Stimulated activated naive CD8-positive, alpha-beta T cell treated with anti-CD3 and anti-CD28 coated beads, Interleukin-15, Interleukin-2, amounts not matched to agents 100 ng/mL and 50 ng/mL, for 24 hours (primary cell): ENCODE data around the gene TBC1D19.

Experiments used
- H3K27ac Mint-ChIP-seq: one replicate; pipeline ENCODE4 v1.8.0; 2021; ENCODE audit warnings: mild to moderate bottlenecking, mixed read lengths
- H3K27me3 Mint-ChIP-seq: one replicate; pipeline ENCODE4 v1.8.0; 2021; ENCODE audit warnings: mixed read lengths
- H3K36me3 Mint-ChIP-seq: one replicate; pipeline ENCODE4 v1.8.0; 2021; ENCODE audit warnings: low read depth, mixed read lengths
- H3K4me1 Mint-ChIP-seq: one replicate; pipeline ENCODE4 v1.8.0; 2021; ENCODE audit warnings: low read depth, mixed read lengths
- H3K4me3 Mint-ChIP-seq: one replicate; pipeline ENCODE4 v1.8.0; 2021; ENCODE audit warnings: mild to moderate bottlenecking, mixed read lengths
- H3K9me3 Mint-ChIP-seq: one replicate; pipeline ENCODE4 v1.8.0; 2021; ENCODE audit warnings: mixed read lengths

TBC1D19 gene

DNA sequence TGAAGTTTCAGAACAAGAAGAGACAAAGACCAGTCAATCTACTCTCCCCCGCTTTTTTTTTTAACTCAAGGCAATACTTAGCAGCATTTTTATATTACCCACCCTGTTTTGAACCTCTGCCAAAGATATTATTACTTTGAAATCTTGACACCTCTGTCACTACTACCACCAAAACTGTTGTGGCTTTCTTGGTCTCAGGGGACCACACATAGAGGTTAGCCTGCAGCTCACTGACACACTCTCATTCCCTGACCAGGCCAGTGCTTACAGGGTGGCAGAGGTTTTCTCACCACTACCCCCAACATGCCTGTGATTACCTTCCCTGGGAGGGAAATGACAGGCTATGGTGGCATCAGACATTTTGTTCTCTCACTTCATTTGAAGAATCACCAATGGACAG is 139.3 kb downstream of the TBC1D19 start:
- H3K27me3 Mint-ChIP-seq, result no peaks in the 10 kb centered on the region
- H3K27ac Mint-ChIP-seq, result no peak overlapping the region
- H3K4me1 Mint-ChIP-seq, result peaks cover 17% of the 10 kb centered on the region
- peaks cover 4% of the 10 kb centered on the region for H3K36me3 Mint-ChIP-seq
- H3K9me3 Mint-ChIP-seq, result no peaks in the 10 kb centered on the region
- H3K4me3 Mint-ChIP-seq, result no peak overlapping the region

DNA sequence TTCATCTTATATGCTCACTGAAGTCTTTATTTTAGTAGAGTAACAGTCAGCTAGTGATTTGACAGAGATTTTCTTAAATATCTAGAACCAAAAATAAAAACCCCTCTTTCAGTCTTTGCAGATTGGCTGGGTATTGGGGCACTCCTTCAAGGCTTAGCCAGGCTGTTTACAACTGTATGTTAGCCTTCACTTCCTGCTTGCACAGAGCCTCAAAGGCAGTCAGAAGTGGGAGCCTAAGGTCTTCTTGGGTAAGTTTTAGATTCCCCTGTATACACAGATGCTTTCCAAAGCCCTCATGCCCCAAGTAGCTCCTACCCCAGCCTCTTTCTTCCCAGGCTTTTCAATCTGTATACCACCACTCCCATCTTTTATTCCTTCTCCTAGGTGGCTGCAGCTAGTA is 140.7 kb downstream of the TBC1D19 start:
- Mint-ChIP-seq H3K4me3 (no peak overlapping the region), H3K27ac (no peak overlapping the region)

DNA sequence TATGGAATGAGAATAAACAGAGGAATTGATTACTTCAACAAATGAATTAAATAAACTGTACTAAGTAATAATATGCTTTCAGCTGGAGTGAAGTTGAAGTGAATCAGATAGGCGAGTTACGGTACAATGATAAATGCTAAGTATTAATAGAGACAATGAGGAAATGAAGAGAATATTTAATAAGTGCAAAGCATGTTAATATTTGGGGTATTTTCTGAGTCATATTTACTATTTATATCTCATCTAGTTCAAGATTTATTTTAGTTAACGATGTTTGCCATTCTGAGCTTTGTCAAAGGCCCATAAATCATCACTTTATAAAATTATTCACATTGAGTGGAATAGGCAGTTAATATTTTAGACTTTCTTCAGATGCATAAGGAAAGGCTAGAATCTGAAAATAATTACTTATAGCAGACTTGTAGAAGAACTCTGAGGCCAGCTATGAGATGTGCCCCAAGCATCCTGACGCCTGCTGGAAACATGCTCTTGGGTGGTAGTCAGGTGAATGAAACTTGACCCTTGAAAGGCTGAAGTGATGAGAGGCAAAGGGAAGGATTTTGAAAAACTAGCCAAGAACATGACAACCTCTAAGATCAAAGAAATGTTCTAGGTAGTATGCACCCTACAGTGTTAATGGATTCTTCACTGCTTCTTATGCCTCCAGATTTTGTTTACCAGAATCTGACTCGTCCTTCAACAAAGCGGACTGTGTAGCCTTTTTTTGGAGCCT is 142.9 kb downstream of the TBC1D19 start:
- Mint-ChIP-seq H3K36me3 (peaks cover 4% of the 10 kb centered on the region), H3K27ac (no peak overlapping the region), H3K27me3 (no peaks in the 10 kb centered on the region), H3K4me3 (no peak overlapping the region), H3K4me1 (peaks cover 29% of the 10 kb centered on the region), H3K9me3 (no peaks in the 10 kb centered on the region)

More for the DNA sequence above, 140.7 kb downstream of the TBC1D19 start:
- Mint-ChIP-seq H3K4me1 (peaks cover 17% of the 10 kb centered on the region), H3K27me3 (no peaks in the 10 kb centered on the region), H3K9me3 (no peaks in the 10 kb centered on the region), H3K36me3 (peaks cover 4% of the 10 kb centered on the region)

DNA sequence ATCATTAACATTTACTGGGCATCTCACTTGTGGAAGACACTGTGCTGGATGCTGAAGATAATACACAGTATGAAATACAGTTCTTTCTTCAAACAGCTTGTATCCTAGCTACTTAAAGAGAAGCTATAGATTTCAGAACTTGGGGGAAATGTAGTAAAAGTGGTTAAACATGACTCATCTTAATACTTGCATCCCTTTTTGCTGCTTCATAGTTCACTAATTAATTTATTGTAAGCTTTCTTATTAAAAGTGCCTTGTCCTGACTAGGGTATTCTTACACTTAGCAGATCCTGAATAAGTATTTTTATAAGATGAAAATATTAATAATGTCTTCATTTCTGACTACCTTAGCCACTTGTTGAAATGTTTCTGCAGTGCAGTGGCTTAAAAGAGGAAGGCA is 144.0 kb downstream of the TBC1D19 start:
- Mint-ChIP-seq H3K27me3 (no peaks in the 10 kb centered on the region), H3K4me3 (no peak overlapping the region), H3K4me1 (peaks cover 28% of the 10 kb centered on the region), H3K27ac (no peak overlapping the region), H3K9me3 (no peaks in the 10 kb centered on the region), H3K36me3 (peaks cover 4% of the 10 kb centered on the region)

DNA sequence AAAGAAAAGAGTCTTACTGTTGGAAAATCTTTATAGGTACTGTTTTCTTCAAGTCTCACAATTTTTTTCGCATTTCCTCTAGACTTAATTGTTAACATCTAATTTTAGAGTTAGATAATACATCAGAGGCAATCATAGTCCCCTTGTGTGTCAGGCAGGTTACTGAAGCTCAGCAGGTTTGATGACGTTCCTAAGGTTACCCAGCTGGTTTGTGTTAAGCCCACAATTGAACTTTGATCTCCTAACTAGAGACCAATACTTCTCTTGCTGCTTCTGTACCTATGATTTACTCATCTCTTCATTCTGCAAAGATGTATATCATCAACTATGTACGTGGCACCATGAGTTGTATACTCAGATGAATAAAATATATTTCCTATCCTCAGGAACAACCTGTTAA is 145.1 kb downstream of the TBC1D19 start:
- H3K27me3 Mint-ChIP-seq, result no peaks in the 10 kb centered on the region
- no peak overlapping the region for H3K27ac Mint-ChIP-seq
- H3K4me1 Mint-ChIP-seq, result peaks cover 18% of the 10 kb centered on the region
- peaks cover 4% of the 10 kb centered on the region for H3K36me3 Mint-ChIP-seq
- H3K4me3 Mint-ChIP-seq, result no peak overlapping the region
- no peaks in the 10 kb centered on the region for H3K9me3 Mint-ChIP-seq

DNA sequence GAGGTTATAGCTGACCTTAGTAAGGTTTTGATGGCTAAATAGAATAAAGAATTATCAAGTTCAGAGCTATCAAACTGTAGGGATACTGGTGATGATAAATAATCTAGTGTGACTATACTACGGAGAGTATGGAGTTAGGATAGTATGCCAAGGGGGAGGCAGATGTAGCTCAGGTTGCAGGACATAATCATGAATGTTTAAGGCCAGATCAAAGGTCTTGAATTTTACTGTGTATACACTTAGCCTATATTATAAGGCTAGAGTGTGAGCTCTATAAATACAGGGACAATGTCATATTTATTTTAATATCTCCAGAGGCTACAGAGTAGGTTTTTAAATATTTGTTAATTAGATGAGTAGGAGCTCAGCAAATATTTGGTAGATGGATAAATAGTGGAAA is 145.7 kb downstream of the TBC1D19 start:
- Mint-ChIP-seq H3K27ac (no peak overlapping the region), H3K4me1 (peaks cover 18% of the 10 kb centered on the region)

DNA sequence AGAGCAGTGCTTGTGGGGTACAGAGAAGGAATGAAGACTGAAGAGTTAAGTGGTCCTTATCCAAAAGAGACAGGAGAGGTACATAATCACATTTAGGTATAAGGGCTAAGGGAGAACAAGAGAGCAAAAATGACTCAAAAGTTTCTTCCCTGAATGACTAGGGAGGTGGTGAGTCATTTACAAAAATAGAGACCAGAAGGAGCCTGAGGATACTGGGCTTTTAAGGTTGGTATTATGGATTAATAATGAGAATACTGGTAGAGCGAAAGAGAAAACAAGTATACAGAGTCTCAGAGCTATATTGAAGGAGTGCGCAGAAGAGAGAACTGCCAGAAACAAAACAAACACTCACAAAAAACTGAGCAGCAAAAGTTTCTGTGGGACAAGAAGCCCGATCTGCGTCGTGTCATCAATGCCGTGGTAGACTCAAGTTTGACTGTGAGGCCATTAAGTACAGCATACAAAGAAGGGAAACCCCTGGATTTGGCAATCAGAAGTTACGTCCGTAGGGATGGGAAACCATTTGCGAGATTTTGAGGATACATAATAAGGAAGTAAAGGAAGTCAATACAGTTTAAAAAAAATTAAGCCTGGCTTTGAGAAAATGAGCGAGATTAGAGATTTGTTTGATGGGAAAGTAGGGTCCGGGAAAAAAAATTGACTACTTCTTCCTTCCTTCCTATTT is 147.6 kb downstream of the TBC1D19 start:
- H3K27me3 Mint-ChIP-seq, result no peaks in the 10 kb centered on the region
- no peak overlapping the region for H3K4me3 Mint-ChIP-seq
- no peaks in the 10 kb centered on the region for H3K36me3 Mint-ChIP-seq
- peaks cover 12% of the 10 kb centered on the region for H3K4me1 Mint-ChIP-seq
- H3K9me3 Mint-ChIP-seq, result no peaks in the 10 kb centered on the region
- H3K27ac Mint-ChIP-seq, result no peak overlapping the region

More for the DNA sequence above, 145.7 kb downstream of the TBC1D19 start:
- H3K27me3 Mint-ChIP-seq, result no peaks in the 10 kb centered on the region
- peaks cover 4% of the 10 kb centered on the region for H3K36me3 Mint-ChIP-seq
- H3K9me3 Mint-ChIP-seq, result no peaks in the 10 kb centered on the region
- no peak overlapping the region for H3K4me3 Mint-ChIP-seq

DNA sequence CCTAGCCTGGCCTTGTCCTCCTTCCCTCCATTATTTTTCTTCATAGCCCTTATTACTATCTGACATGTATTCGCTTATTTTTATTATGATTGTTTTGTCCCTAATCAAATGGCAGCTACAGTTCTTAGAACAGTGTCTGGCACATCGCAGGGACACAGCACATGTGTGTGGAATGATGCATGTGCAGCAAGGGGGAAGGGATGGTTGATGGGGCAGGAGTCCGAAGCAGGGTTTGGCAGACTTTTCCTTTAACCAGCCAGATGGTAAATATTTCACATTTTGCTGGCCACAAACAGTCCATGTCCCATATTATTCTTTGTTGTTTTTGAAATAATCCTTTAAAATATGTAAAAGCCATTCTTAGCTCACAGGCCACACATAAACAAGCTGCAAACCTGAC is 148.5 kb downstream of the TBC1D19 start:
- Mint-ChIP-seq H3K4me3 (no peak overlapping the region), H3K9me3 (no peaks in the 10 kb centered on the region), H3K27me3 (no peaks in the 10 kb centered on the region), H3K27ac (no peak overlapping the region), H3K36me3 (no peaks in the 10 kb centered on the region), H3K4me1 (peaks cover 12% of the 10 kb centered on the region)

DNA sequence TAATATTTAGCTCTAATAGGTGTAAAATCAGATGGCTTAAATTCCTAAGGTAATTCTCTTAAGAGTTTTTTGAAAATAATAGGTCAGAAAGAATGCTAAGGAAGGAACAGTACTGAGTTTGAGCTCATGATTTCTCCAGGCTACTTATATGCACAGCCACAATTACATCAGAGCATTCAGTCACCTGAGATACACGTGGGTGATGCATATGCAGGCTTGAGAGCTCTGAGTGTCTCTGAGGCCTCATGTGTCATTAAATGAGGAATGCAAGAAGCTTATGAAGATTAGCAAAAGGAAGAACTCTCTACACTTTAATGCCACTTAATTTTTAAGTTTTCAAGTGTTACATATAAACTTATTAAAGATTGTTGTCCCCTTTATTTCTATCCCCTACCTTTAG is 152.7 kb downstream of the TBC1D19 start:
- no peaks in the 10 kb centered on the region for H3K36me3 Mint-ChIP-seq
- no peaks in the 10 kb centered on the region for H3K27me3 Mint-ChIP-seq
- H3K9me3 Mint-ChIP-seq, result no peaks in the 10 kb centered on the region
- H3K27ac Mint-ChIP-seq, result no peak overlapping the region
- peaks cover 2% of the 10 kb centered on the region for H3K4me1 Mint-ChIP-seq
- H3K4me3 Mint-ChIP-seq, result no peak overlapping the region

DNA sequence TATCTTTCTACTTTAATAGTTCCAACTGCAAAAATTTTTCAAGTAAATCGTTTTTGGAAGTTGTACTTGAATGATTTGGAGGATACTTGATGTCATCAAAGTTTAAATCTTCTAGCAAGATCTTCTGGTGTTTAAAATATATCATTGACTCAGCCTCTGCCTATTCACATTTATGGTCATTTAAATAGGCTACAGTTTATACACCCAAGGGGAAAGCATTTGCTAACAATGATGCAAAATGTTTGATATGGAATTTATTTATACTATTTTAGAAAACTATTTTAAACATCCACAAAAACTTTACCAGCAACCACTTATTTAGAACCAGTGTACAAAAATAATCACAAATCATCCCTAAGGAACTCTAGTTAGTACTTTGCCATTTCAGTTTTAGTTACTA is 153.5 kb downstream of the TBC1D19 start:
- no peak overlapping the region for H3K27ac Mint-ChIP-seq
- H3K4me3 Mint-ChIP-seq, result no peak overlapping the region
- H3K36me3 Mint-ChIP-seq, result peaks cover 3% of the 10 kb centered on the region
- H3K27me3 Mint-ChIP-seq, result no peaks in the 10 kb centered on the region
- H3K9me3 Mint-ChIP-seq, result no peaks in the 10 kb centered on the region
- H3K4me1 Mint-ChIP-seq, result no peaks in the 10 kb centered on the region

DNA sequence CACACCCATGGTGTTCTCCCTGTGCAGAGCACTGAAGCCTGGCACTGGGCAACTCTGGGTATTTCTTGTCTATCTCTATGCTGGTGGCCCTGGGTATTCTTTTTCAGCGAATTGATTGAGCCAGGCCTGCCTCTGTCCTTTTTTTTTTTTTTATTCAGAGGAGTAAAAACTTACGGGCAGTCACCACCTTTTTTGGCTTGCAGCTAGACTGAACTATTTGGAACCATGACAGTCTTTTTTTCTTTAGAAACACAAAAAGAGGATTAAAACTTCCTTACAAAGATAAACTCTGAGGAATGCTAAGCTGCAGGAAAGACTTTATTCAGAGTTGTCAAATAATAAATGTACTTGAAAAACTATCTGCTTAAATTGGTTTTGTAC is 157.6 kb downstream of the TBC1D19 start:
- Mint-ChIP-seq H3K36me3 (peaks cover 26% of the 10 kb centered on the region), H3K27ac (no peak overlapping the region), H3K4me1 (peaks cover 4% of the 10 kb centered on the region), H3K4me3 (no peak overlapping the region), H3K27me3 (no peaks in the 10 kb centered on the region), H3K9me3 (peaks cover 5% of the 10 kb centered on the region)

DNA sequence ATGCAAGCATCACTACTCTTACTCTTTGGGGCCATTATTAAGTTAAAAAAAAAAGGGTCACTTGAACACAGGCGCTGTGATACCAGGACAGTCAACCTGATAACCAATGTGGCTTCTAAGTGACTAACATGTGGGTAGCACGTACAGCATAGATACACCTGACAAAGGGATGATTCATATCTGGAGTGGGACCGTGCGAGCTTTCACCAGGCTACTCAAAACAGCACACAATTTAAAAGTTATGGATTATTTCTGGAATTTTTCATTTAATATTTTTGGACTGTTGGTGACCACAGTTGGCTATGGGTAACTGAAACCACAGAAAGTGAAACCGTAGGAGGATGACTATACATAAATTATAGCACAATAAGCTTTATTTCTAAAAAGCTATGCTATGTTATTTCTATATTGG is 162.9 kb downstream of the TBC1D19 start:
- H3K27ac Mint-ChIP-seq, result no peak overlapping the region
- H3K9me3 Mint-ChIP-seq, result peaks cover 5% of the 10 kb centered on the region
- no peaks in the 10 kb centered on the region for H3K27me3 Mint-ChIP-seq
- no peak overlapping the region for H3K4me3 Mint-ChIP-seq
- H3K36me3 Mint-ChIP-seq, result peaks cover 38% of the 10 kb centered on the region
- H3K4me1 Mint-ChIP-seq, result peaks cover 30% of the 10 kb centered on the region

DNA sequence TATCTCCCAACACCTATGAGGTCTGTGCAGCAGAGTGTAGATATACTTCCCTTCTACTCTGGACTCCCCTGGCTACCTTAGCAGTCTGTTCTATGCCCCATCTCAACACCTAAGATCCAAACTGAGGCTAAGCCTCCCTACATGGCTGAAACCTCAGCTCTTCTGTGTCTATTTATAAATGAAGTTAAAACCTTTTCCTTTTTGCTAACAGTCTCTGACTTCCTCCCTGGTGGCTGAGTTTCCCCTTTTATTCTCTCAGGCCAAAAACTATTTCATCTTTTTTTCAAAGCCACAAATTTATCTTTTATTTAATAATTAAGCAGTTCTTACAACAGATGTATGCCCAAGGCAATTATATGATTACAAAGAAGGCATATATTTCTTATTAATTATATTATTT is 164.9 kb downstream of the TBC1D19 start:
- peaks cover 28% of the 10 kb centered on the region for H3K36me3 Mint-ChIP-seq
- no peak overlapping the region for H3K4me3 Mint-ChIP-seq
- no peak overlapping the region for H3K27ac Mint-ChIP-seq
- peaks cover 33% of the 10 kb centered on the region for H3K4me1 Mint-ChIP-seq
- H3K27me3 Mint-ChIP-seq, result no peaks in the 10 kb centered on the region
- H3K9me3 Mint-ChIP-seq, result peaks cover 5% of the 10 kb centered on the region

DNA sequence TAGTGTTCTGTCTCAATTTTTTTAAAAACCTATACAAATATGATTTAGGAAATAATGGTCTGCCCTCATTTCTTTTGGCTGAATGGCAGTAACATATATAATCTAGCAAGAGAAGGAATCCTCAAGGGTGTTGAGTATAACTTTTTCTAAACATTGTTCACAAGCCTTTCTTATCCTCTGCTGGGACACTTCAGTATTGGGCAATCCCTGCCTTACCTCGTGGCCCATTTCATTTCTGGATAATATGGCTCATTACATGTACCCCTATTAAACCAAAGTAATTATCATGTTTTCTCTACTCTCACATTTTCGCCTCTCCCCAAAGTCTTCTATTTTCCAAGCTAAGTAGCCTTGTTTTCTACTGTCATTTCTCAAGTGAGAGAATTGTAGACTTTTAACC is 166.0 kb downstream of the TBC1D19 start:
- H3K4me1 Mint-ChIP-seq, result peaks cover 33% of the 10 kb centered on the region

DNA sequence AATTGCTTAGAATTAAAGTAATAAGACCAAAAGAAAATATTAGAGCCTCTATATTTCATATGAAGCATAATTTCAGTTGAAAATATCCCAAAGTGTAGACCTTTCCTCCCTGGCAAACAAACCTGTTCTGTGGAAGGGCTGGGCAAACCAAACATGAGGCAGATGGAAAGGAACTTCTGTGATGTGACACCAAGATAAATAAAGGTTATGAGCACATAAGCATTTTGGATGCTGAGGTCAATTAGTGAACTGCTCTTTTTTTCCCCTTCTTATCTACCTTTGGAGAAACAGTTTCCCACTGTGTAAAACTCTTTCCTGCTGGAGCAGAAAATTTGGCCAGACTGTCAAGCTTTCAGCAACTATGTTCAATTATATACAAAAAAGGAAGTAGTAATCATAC is 167.1 kb downstream of the TBC1D19 start:
- Mint-ChIP-seq H3K36me3 (peaks cover 17% of the 10 kb centered on the region), H3K27ac (no peak overlapping the region), H3K4me3 (no peak overlapping the region), H3K9me3 (no peaks in the 10 kb centered on the region), H3K4me1 (peaks cover 33% of the 10 kb centered on the region), H3K27me3 (no peaks in the 10 kb centered on the region)

More for the DNA sequence above, 166.0 kb downstream of the TBC1D19 start:
- Mint-ChIP-seq H3K4me3 (no peak overlapping the region), H3K9me3 (no peaks in the 10 kb centered on the region), H3K36me3 (peaks cover 20% of the 10 kb centered on the region), H3K27me3 (no peaks in the 10 kb centered on the region), H3K27ac (no peak overlapping the region)

DNA sequence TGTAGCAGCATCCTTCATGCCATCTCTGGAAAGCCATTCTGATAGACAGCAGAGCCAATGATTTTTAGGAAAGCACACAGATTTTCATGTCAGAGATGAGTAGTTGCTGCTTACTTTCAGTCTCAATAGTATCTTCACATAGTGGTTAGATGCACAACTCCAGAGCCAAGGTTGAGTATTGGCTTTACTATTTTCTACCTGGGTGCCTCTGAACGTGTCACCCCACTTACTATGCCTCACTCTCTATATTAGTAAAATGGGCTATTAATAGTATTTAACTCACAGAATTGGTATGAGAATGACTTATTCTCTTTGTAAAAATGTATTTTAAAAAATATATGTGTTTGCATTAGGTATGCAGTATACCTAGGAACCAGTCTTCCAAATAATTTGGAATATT is 168.0 kb downstream of the TBC1D19 start:
- Mint-ChIP-seq H3K27ac (no peak overlapping the region), H3K4me3 (no peak overlapping the region), H3K4me1 (peaks cover 26% of the 10 kb centered on the region), H3K9me3 (no peaks in the 10 kb centered on the region), H3K36me3 (peaks cover 11% of the 10 kb centered on the region), H3K27me3 (no peaks in the 10 kb centered on the region)
